Retinal pigment epithelial cell (primary cell): Measurements from ENCODE around the gene TRPM3.
"Not testable (repeated sequence)": the region's sequence is repeated elsewhere in the genome, so short reads cannot be mapped to it uniquely, and the experiment has no call there.

Experiments
- DNase-seq: peaks from one replicate; pipeline ENCODE4 v3.0.0-alpha.2; 2010; ENCODE audit warnings: low read depth
- H3K4me3 ChIP-seq: 2 replicates; pipeline ENCODE4 v1.5.1; 2011; ENCODE audit warnings: mild to moderate bottlenecking, low read length, control low read depth, moderate library complexity
- CTCF ChIP-seq: conservative IDR thresholded peaks from 2 replicates; pipeline ENCODE4 v1.5.1; 2011; ENCODE audit warnings: low read depth, low read length, control low read depth, inconsistent platforms

TRPM3 gene

GRCh38 chr9:70658765-70659164 is 462.7 kb downstream of the TRPM3 start:
- no peak overlapping the region for H3K4me3 ChIP-seq
- TF ChIP-seq CTCF, result no peak
- no peak for DNase-seq

GRCh38 chr9:70656281-70656680 is 465.1 kb downstream of the TRPM3 start:
- no peak overlapping the region for H3K4me3 ChIP-seq
- no peak for TF ChIP-seq CTCF
- DNase-seq, result no peak

GRCh38 chr9:70654144-70654543 is 467.3 kb downstream of the TRPM3 start:
- no peak overlapping the region for H3K4me3 ChIP-seq
- no peak for TF ChIP-seq CTCF
- no peak for DNase-seq

GRCh38 chr9:70644627-70645026 is 476.8 kb downstream of the TRPM3 start:
- DNase-seq, H3K4me3 ChIP-seq: not testable (repeated sequence)

GRCh38 chr9:70642341-70642740 is 479.1 kb downstream of the TRPM3 start:
- no peak for TF ChIP-seq CTCF
- DNase-seq, result no peak
- no peak overlapping the region for H3K4me3 ChIP-seq

GRCh38 chr9:70641631-70642030 is 479.8 kb downstream of the TRPM3 start:
- DNase-seq, result no peak
- H3K4me3 ChIP-seq, result no peak overlapping the region
- no peak for TF ChIP-seq CTCF

- TF ChIP-seq CTCF, result no peak
Measured at GRCh38 chr9:70641031-70641430, 480.4 kb downstream of the TRPM3 start.

More at GRCh38 chr9:70641031-70641430, 480.4 kb downstream of the TRPM3 start:
- H3K4me3 ChIP-seq, result no peak overlapping the region
- DNase-seq, result no peak
